ENCODE measurements around the gene LGR4. TPM values are rescaled to one million over a fixed set of nuclear protein-coding genes. Genes with fewer than 3 reads are reported as not detected.

Gene LGR4
- total and polyA plus RNA-seq, 2 donors = 6.8 to 8.2 TPM

DNA sequence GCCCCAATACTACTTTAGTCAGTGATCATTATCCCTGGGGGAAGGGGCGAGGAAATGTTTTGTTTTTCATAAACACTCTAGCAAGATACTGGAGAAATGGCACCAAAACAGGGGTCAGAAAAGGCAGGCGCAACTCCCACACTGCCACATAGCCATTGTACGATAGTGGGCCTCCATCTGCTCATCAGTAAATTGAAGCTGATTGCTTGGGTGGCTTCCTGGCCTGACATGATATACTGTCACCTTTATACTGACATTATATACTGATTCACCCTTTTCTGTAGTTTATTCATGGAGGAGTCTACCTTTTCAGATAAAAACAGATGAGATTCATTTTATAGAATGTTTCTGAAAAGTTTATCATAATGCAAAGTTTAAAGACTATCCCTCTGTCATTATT is 57.9 kb downstream of the LGR4 start:
- H3K27me3 ChIP-seq (ENCODE audit: control insufficient read depth in 2 of 2, insufficient read depth in 1 of 2, low read length in 1 of 2) = no peaks in the 10 kb centered on the region
- no peaks in the 10 kb centered on the region for H3K4me1 ChIP-seq (ENCODE audit: control insufficient read depth in 2 of 2, insufficient read depth in 2 of 2, low read length in 2 of 2)
- no peak overlapping the region for H3K4me3 ChIP-seq (ENCODE audit: low read length in 2 of 2)
- 95% methylated on average over 3 of the region's 3 CpGs for WGBS
- no peak overlapping the region for H3K27ac ChIP-seq (ENCODE audit: low read depth in 1 of 2, low read length in 1 of 2)
- no peaks in the 10 kb centered on the region for H3K36me3 ChIP-seq (ENCODE audit: control insufficient read depth in 2 of 2, insufficient read depth in 2 of 2, low read length in 1 of 2)
- DNase-seq (ENCODE audit: low read depth in 6 of 9, low spot score in 9 of 9) = no peak
- no peaks in the 10 kb centered on the region for H3K9me3 ChIP-seq (ENCODE audit: control insufficient read depth in 2 of 2, insufficient read depth in 1 of 2, low read length in 1 of 2)

DNA sequence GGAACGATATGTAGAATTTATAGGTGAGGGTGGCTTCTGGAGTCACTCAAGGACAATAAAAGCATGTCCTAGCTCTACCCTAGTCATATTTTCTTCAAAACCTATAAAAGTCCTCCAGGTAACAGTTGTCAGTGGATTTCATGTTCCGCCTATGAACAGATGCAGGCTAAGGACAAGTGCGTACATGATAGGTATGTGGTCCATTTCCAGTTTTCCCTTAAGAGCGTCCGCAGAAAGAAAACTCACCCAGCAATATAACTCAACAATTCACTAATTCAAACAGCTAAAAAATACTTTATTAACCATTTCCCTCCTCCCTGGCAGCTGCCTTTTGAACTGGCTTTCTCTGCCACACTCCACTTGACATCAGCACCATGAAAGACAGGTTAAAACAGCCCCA is 59.4 kb downstream of the LGR4 start:
- peak overlapping the region in 1 of 2 donors; percentile 14 for H3K27ac ChIP-seq (ENCODE audit: low read depth in 1 of 2, low read length in 1 of 2)
- H3K4me3 ChIP-seq (ENCODE audit: low read length in 2 of 2) = no peak overlapping the region
- WGBS = 95% methylated on average over 5 of the region's 5 CpGs
- no peaks in the 10 kb centered on the region for H3K9me3 ChIP-seq (ENCODE audit: control insufficient read depth in 2 of 2, insufficient read depth in 1 of 2, low read length in 1 of 2)
- DNase-seq (ENCODE audit: low read depth in 6 of 9, low spot score in 9 of 9) = peak in 3 of 9 donors; percentile 0 to 17 (median 1)
- no peaks in the 10 kb centered on the region for H3K27me3 ChIP-seq (ENCODE audit: control insufficient read depth in 2 of 2, insufficient read depth in 1 of 2, low read length in 1 of 2)
- H3K36me3 ChIP-seq (ENCODE audit: control insufficient read depth in 2 of 2, insufficient read depth in 2 of 2, low read length in 1 of 2) = no peaks in the 10 kb centered on the region
- H3K4me1 ChIP-seq (ENCODE audit: control insufficient read depth in 2 of 2, insufficient read depth in 2 of 2, low read length in 2 of 2) = no peaks in the 10 kb centered on the region

DNA sequence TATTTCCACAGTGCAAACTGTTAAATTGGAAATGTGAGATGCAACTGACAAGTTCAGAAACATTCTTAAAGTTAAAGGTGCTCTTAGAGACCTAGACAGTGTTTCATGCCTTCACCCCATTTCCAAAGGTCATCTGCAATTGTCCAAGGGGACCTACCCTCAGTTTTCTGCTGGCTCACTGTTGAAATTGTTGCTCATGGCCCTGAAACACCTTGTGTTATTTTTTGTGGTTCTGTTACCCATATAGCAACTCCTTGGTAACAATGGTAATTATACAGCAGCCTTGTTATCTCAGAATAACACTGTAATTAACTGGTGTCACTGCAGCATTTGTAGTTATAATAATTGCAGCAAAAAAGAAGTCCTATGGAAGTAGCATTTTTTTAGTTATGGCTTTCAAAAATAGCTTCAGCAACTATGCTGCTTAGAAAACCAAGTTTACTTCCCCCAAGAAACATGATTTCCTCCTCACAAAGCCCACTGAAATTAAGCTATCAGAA is 60.3 kb downstream of the LGR4 start:
- no peak overlapping the region for H3K27ac ChIP-seq (ENCODE audit: low read depth in 1 of 2, low read length in 1 of 2)
- H3K9me3 ChIP-seq (ENCODE audit: control insufficient read depth in 2 of 2, insufficient read depth in 1 of 2, low read length in 1 of 2) = no peaks in the 10 kb centered on the region
- DNase-seq (ENCODE audit: low read depth in 6 of 9, low spot score in 9 of 9) = no peak
- no peaks in the 10 kb centered on the region for H3K36me3 ChIP-seq (ENCODE audit: control insufficient read depth in 2 of 2, insufficient read depth in 2 of 2, low read length in 1 of 2)
- no peaks in the 10 kb centered on the region for H3K27me3 ChIP-seq (ENCODE audit: control insufficient read depth in 2 of 2, insufficient read depth in 1 of 2, low read length in 1 of 2)
- H3K4me3 ChIP-seq (ENCODE audit: low read length in 2 of 2) = no peak overlapping the region
- no peaks in the 10 kb centered on the region for H3K4me1 ChIP-seq (ENCODE audit: control insufficient read depth in 2 of 2, insufficient read depth in 2 of 2, low read length in 2 of 2)

DNA sequence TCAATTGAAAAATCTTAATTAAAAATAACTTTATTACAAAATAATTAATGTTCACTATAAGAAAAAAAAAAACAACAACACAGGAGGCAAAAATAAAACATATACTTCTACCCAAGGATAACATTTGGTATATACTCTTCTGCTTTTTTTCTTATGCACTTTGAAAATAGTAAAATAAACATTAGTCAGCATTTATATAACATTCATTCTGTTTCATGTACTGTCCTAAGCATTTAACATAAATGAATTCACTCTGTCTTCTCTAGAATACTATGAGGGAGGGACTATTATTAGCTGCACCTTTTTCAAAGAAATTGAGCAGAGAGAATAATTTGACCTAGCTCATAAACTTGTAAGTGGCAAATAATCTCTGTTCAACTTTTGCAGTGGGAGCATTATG is 61.3 kb downstream of the LGR4 start:
- no peak for DNase-seq (ENCODE audit: low read depth in 6 of 9, low spot score in 9 of 9)
- Histone ChIP-seq H3K27ac (ENCODE audit: low read depth in 1 of 2, low read length in 1 of 2) (no peak overlapping the region), H3K4me3 (ENCODE audit: low read length in 2 of 2) (no peak overlapping the region), H3K27me3 (ENCODE audit: control insufficient read depth in 2 of 2, insufficient read depth in 1 of 2, low read length in 1 of 2) (no peaks in the 10 kb centered on the region), H3K36me3 (ENCODE audit: control insufficient read depth in 2 of 2, insufficient read depth in 2 of 2, low read length in 1 of 2) (no peaks in the 10 kb centered on the region), H3K4me1 (ENCODE audit: control insufficient read depth in 2 of 2, insufficient read depth in 2 of 2, low read length in 2 of 2) (no peaks in the 10 kb centered on the region), H3K9me3 (ENCODE audit: control insufficient read depth in 2 of 2, insufficient read depth in 1 of 2, low read length in 1 of 2) (no peaks in the 10 kb centered on the region)

DNA sequence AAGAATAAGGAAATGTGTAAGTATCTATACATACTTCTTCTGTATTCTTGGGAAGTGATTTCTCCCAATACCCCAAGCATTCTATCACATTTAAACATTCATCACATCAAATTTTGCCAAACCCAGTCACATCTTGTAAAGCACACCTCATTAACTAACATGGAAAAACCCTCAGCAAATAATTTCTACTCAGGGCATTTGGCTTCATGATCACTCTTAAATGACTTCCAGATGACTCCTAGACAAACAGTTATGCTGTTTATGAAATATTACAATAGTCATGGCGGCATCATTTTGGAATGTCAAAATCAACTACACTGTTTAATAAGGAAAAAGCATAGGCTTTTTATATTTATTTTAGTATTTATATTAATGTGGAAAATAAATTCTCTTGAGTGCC is 62.3 kb downstream of the LGR4 start:
- Histone ChIP-seq H3K9me3 (ENCODE audit: control insufficient read depth in 2 of 2, insufficient read depth in 1 of 2, low read length in 1 of 2) (no peaks in the 10 kb centered on the region), H3K27me3 (ENCODE audit: control insufficient read depth in 2 of 2, insufficient read depth in 1 of 2, low read length in 1 of 2) (no peaks in the 10 kb centered on the region), H3K36me3 (ENCODE audit: control insufficient read depth in 2 of 2, insufficient read depth in 2 of 2, low read length in 1 of 2) (no peaks in the 10 kb centered on the region), H3K27ac (ENCODE audit: low read depth in 1 of 2, low read length in 1 of 2) (no peak overlapping the region), H3K4me3 (ENCODE audit: low read length in 2 of 2) (no peak overlapping the region), H3K4me1 (ENCODE audit: control insufficient read depth in 2 of 2, insufficient read depth in 2 of 2, low read length in 2 of 2) (no peaks in the 10 kb centered on the region)
- 93% methylated on average over 1 of the region's 1 CpG for WGBS
- no peak for DNase-seq (ENCODE audit: low read depth in 6 of 9, low spot score in 9 of 9)

DNA sequence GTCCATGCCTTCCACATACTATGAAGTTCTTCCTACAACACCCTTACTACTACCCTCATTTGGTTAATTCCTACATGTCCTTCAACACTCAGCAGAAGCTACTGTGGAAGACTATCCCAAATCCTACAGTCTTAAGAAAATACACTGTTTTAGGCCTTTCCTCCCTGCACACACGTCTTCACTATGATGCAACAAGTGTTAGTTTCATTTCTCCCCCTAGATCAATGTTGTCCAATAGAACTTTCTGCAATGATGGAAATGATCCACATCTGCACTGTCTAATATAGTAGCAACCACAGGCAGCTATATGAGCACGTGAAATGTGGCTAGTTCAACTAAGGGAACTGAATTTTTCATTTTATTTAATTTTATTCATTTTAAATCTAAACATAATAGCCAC is 62.8 kb downstream of the LGR4 start:
- Histone ChIP-seq H3K27ac (ENCODE audit: low read depth in 1 of 2, low read length in 1 of 2) (no peak overlapping the region), H3K9me3 (ENCODE audit: control insufficient read depth in 2 of 2, insufficient read depth in 1 of 2, low read length in 1 of 2) (no peaks in the 10 kb centered on the region), H3K36me3 (ENCODE audit: control insufficient read depth in 2 of 2, insufficient read depth in 2 of 2, low read length in 1 of 2) (no peaks in the 10 kb centered on the region), H3K27me3 (ENCODE audit: control insufficient read depth in 2 of 2, insufficient read depth in 1 of 2, low read length in 1 of 2) (no peaks in the 10 kb centered on the region), H3K4me3 (ENCODE audit: low read length in 2 of 2) (no peak overlapping the region), H3K4me1 (ENCODE audit: control insufficient read depth in 2 of 2, insufficient read depth in 2 of 2, low read length in 2 of 2) (no peaks in the 10 kb centered on the region)
- DNase-seq (ENCODE audit: low read depth in 6 of 9, low spot score in 9 of 9) = no peak
- WGBS = 84% methylated on average over 2 of the region's 2 CpGs

DNA sequence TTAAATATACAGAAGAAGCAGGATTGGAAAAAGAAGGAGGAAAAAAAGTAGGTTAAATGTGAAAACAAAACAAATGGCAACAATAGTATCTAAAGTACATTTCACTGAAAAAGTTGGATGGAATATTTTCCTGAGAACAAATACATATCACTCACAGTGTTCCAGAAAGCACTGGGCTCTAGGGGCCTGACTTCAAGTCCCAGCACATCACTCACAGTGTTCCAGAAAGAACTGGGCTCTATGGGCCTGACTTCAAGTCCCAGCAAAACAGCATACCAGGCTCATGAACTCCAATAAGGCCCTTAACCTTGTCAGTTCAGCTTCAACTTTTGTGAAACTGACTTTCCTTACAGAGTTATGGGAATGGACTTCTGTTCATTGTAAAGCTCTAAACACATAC is 63.5 kb downstream of the LGR4 start:
- H3K36me3 ChIP-seq (ENCODE audit: control insufficient read depth in 2 of 2, insufficient read depth in 2 of 2, low read length in 1 of 2) = no peaks in the 10 kb centered on the region
- no peak overlapping the region for H3K27ac ChIP-seq (ENCODE audit: low read depth in 1 of 2, low read length in 1 of 2)
- no peaks in the 10 kb centered on the region for H3K4me1 ChIP-seq (ENCODE audit: control insufficient read depth in 2 of 2, insufficient read depth in 2 of 2, low read length in 2 of 2)
- H3K9me3 ChIP-seq (ENCODE audit: control insufficient read depth in 2 of 2, insufficient read depth in 1 of 2, low read length in 1 of 2) = no peaks in the 10 kb centered on the region
- H3K4me3 ChIP-seq (ENCODE audit: low read length in 2 of 2) = no peak overlapping the region
- DNase-seq (ENCODE audit: low read depth in 6 of 9, low spot score in 9 of 9) = no peak
- H3K27me3 ChIP-seq (ENCODE audit: control insufficient read depth in 2 of 2, insufficient read depth in 1 of 2, low read length in 1 of 2) = no peaks in the 10 kb centered on the region

DNA sequence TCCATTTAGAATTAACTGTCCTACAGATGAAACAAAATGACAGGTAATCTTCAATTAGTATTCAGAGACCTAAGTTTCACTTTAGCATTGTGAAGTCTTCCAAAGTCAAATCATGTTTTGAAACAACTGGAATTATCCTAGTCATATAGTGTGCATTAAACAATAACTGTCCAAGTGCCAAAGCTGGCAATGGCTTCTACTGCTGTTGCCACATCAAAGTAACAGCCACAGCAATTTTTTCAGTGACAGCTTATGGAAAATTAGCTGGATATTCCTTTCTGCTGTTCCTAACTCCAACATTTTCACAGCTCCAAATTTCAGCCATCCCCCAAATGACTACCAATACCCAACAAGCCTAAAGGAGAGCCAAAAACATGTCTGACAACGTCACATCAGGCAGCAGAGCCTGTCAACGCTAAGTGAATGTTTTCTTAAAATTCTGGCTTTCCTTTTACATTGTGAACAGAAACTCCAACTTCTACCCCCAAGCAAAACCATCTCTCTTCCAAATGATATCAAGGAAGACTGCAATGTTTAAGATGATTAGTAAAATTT is 64.3 kb downstream of the LGR4 start:
- no peak for DNase-seq (ENCODE audit: low read depth in 6 of 9, low spot score in 9 of 9)
- no peaks in the 10 kb centered on the region for H3K36me3 ChIP-seq (ENCODE audit: control insufficient read depth in 2 of 2, insufficient read depth in 2 of 2, low read length in 1 of 2)
- no peak overlapping the region for H3K4me3 ChIP-seq (ENCODE audit: low read length in 2 of 2)
- no peaks in the 10 kb centered on the region for H3K4me1 ChIP-seq (ENCODE audit: control insufficient read depth in 2 of 2, insufficient read depth in 2 of 2, low read length in 2 of 2)
- no peaks in the 10 kb centered on the region for H3K9me3 ChIP-seq (ENCODE audit: control insufficient read depth in 2 of 2, insufficient read depth in 1 of 2, low read length in 1 of 2)
- no peaks in the 10 kb centered on the region for H3K27me3 ChIP-seq (ENCODE audit: control insufficient read depth in 2 of 2, insufficient read depth in 1 of 2, low read length in 1 of 2)
- H3K27ac ChIP-seq (ENCODE audit: low read depth in 1 of 2, low read length in 1 of 2) = no peak overlapping the region
- 92% methylated on average over 2 of the region's 2 CpGs for WGBS

DNA sequence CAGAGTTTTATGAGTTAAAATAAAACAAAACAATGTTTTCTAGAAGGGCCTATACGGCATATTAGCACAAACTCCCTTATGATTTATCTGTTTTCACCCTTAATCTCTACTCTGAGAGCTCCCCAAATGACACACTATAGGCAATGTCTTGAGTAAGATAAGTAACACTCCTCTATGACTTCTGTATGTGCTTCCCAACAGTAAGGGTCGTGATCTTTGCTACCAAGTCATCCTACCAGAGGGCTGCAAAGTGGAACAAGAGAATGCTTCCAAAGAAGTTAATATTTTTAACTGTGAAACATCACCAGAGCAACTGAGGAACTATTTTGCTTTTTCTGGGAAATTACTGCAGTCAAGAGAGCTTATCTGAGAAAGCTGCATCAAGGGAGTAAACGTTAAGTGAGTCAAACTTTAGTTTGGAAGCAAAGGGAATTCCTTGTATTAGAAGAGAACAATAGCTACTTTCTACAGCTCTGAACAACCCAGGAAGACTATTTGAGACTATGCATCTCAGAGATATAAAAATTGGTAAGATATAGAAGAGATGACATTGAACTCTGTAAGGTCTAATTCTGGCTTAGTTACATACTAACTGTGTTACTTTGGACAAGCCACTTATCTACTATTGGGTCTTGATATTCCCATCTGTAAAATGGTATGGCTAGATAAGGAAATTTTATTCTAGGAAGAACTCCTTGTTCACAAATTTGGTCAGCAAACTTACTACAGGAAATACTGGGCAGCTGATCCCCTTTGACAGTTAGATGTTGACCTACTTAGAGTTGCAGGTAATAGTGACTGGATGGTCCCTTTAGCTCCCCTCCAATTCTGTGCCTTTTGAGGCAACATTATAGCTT is 65.9 kb downstream of the LGR4 start:
- Histone ChIP-seq H3K36me3 (ENCODE audit: control insufficient read depth in 2 of 2, insufficient read depth in 2 of 2, low read length in 1 of 2) (no peaks in the 10 kb centered on the region), H3K4me3 (ENCODE audit: low read length in 2 of 2) (no peak overlapping the region), H3K27me3 (ENCODE audit: control insufficient read depth in 2 of 2, insufficient read depth in 1 of 2, low read length in 1 of 2) (no peaks in the 10 kb centered on the region), H3K9me3 (ENCODE audit: control insufficient read depth in 2 of 2, insufficient read depth in 1 of 2, low read length in 1 of 2) (no peaks in the 10 kb centered on the region), H3K27ac (ENCODE audit: low read depth in 1 of 2, low read length in 1 of 2) (no peak overlapping the region), H3K4me1 (ENCODE audit: control insufficient read depth in 2 of 2, insufficient read depth in 2 of 2, low read length in 2 of 2) (no peaks in the 10 kb centered on the region)
- WGBS = 89% methylated on average over 3 of the region's 3 CpGs
- DNase-seq (ENCODE audit: low read depth in 6 of 9, low spot score in 9 of 9) = no peak

All from thymus (tissue), 11 donors.